Naive B cell (primary cell): ENCODE results near the gene MRFAP1. TPM values are rescaled to one million over a fixed set of nuclear protein-coding genes. Genes with fewer than 3 reads are reported as not detected.

ENCODE experiments used
- ATAC-seq, 2 donors: fragments of 150-1000 bp; cut with Tn5 transposase; 2 replicates each; pipeline ENCODE4 v1.10.0; 2021; ENCODE audit warnings: low read depth in 2 of 2, mild to moderate bottlenecking in 2 of 2, moderate library complexity in 2 of 2
- DNase-seq: peaks from one replicate; pipeline ENCODE4 v3.0.0; 2022
- H3K27ac Mint-ChIP-seq, 6 donors: one replicate each; pipeline ENCODE4 v1.8.0; 2020 to 2022; ENCODE audit warnings: mild to moderate bottlenecking in 6 of 6, mixed read lengths in 6 of 6, moderate library complexity in 5 of 6, inconsistent platforms in 2 of 6
- H3K27me3 Mint-ChIP-seq, 3 donors: one replicate each; pipeline ENCODE4 v1.8.0; 2021 to 2022; ENCODE audit warnings: mixed read lengths in 3 of 3, mild to moderate bottlenecking in 1 of 3
- H3K36me3 Mint-ChIP-seq, 2 donors: one replicate each; pipeline ENCODE4 v1.8.0; 2020 to 2022; ENCODE audit warnings: mixed read lengths in 2 of 2, inconsistent platforms in 1 of 2, mild to moderate bottlenecking in 1 of 2
- H3K4me1 Mint-ChIP-seq, 3 donors: one replicate each; pipeline ENCODE4 v1.8.0; 2020 to 2022; ENCODE audit warnings: mixed read lengths in 3 of 3, inconsistent platforms in 1 of 3, mild to moderate bottlenecking in 1 of 3, moderate library complexity in 1 of 3
- H3K4me3 Mint-ChIP-seq, 8 donors: one replicate each; pipeline ENCODE4 v1.8.0; 2020 to 2022; ENCODE audit warnings: mild to moderate bottlenecking in 8 of 8, mixed read lengths in 8 of 8, moderate library complexity in 8 of 8, inconsistent platforms in 2 of 8
- H3K9me3 Mint-ChIP-seq, 7 donors: one replicate each; pipeline ENCODE4 v1.8.0; 2020 to 2022; ENCODE audit warnings: mixed read lengths in 7 of 7, mild to moderate bottlenecking in 5 of 7, inconsistent platforms in 2 of 7, moderate library complexity in 1 of 7
- polyA plus RNA-seq, 6 donors: library from polyadenylated mRNA; unstranded; fragments of 300-500 nt; fragmentation: Illumina TruSeq; gene quantifications; one replicate each; pipeline ENCODE4 v1.2.3, GENCODE V29; 2021; ENCODE audit warnings: low read depth in 6 of 6

MRFAP1 gene
- polyA plus RNA-seq, 6 donors from 2014 or later = 156 to 214 (median 164) TPM

- H3K4me1 Mint-ChIP-seq = peaks cover 0 to 6% (median 0%) of the 10 kb centered on the region in 3 donors
- no peak overlapping the region for H3K27ac Mint-ChIP-seq
- H3K36me3 Mint-ChIP-seq = peaks cover 42 to 43% of the 10 kb centered on the region in 2 donors
- H3K4me3 Mint-ChIP-seq = no peak overlapping the region
- DNase-seq (no peak), ATAC-seq (no peak)
- H3K27me3 Mint-ChIP-seq = no peaks in the 10 kb centered on the region
- peaks cover 0 to 13% (median 9%) of the 10 kb centered on the region in 7 donors for H3K9me3 Mint-ChIP-seq
These were observed 37.4 kb upstream of the MRFAP1 start for GRCh38 chr4:6603128-6603527.

GRCh38 chr4:6605114-6605513 lies 35.4 kb upstream of the MRFAP1 start:
- H3K36me3 Mint-ChIP-seq = peaks cover 43 to 51% of the 10 kb centered on the region in 2 donors
- ATAC-seq (no peak), DNase-seq (no peak)
- no peaks in the 10 kb centered on the region for H3K27me3 Mint-ChIP-seq
- no peak overlapping the region for H3K27ac Mint-ChIP-seq
- H3K9me3 Mint-ChIP-seq = peaks cover 0 to 13% (median 9%) of the 10 kb centered on the region in 7 donors
- no peak overlapping the region for H3K4me3 Mint-ChIP-seq
- H3K4me1 Mint-ChIP-seq = peaks cover 0 to 6% (median 0%) of the 10 kb centered on the region in 3 donors

- no peak for DNase-seq
- ATAC-seq = no peak
- Mint-ChIP-seq H3K4me3 (no peak overlapping the region), H3K36me3 (peaks cover 43 to 51% of the 10 kb centered on the region in 2 donors), H3K27me3 (no peaks in the 10 kb centered on the region), H3K9me3 (peaks cover 0 to 13% (median 9%) of the 10 kb centered on the region in 7 donors), H3K27ac (peak overlapping the region in 1 of 6 donors; percentile 44), H3K4me1 (peaks cover 0 to 6% (median 0%) of the 10 kb centered on the region in 3 donors)
These were observed 34.9 kb upstream of the MRFAP1 start for GRCh38 chr4:6605605-6606004.

GRCh38 chr4:6606465-6607235 lies 33.8 kb upstream of the MRFAP1 start:
- peaks cover 0 to 6% (median 0%) of the 10 kb centered on the region in 3 donors for H3K4me1 Mint-ChIP-seq
- no peaks in the 10 kb centered on the region for H3K27me3 Mint-ChIP-seq
- H3K36me3 Mint-ChIP-seq = peaks cover 43 to 51% of the 10 kb centered on the region in 2 donors
- H3K9me3 Mint-ChIP-seq = peaks cover 0 to 13% (median 9%) of the 10 kb centered on the region in 7 donors
- ATAC-seq (no peak), DNase-seq (no peak)
- peak overlapping the region in 2 of 6 donors; percentile 44 to 76 for H3K27ac Mint-ChIP-seq
- no peak overlapping the region for H3K4me3 Mint-ChIP-seq

GRCh38 chr4:6607368-6608055 lies 33.0 kb upstream of the MRFAP1 start:
- H3K4me3 Mint-ChIP-seq = no peak overlapping the region
- peaks cover 0 to 11% (median 0%) of the 10 kb centered on the region in 3 donors for H3K4me1 Mint-ChIP-seq
- DNase-seq (no peak), ATAC-seq (no peak)
- no peaks in the 10 kb centered on the region for H3K27me3 Mint-ChIP-seq
- peaks cover 0 to 13% (median 9%) of the 10 kb centered on the region in 7 donors for H3K9me3 Mint-ChIP-seq
- H3K27ac Mint-ChIP-seq = peak overlapping the region in 1 of 6 donors; percentile 38
- H3K36me3 Mint-ChIP-seq = peaks cover 52 to 56% of the 10 kb centered on the region in 2 donors

GRCh38 chr4:6608758-6609414 lies 31.6 kb upstream of the MRFAP1 start:
- peaks cover 0 to 9% (median 0%) of the 10 kb centered on the region in 3 donors for H3K4me1 Mint-ChIP-seq
- ATAC-seq = no peak
- H3K9me3 Mint-ChIP-seq = peaks cover 0 to 10% (median 6%) of the 10 kb centered on the region in 7 donors
- H3K27ac Mint-ChIP-seq = no peak overlapping the region
- no peaks in the 10 kb centered on the region for H3K27me3 Mint-ChIP-seq
- no peak overlapping the region for H3K4me3 Mint-ChIP-seq
- H3K36me3 Mint-ChIP-seq = peaks cover 44 to 56% of the 10 kb centered on the region in 2 donors
- no peak for DNase-seq

GRCh38 chr4:6609415-6610079 lies 30.9 kb upstream of the MRFAP1 start:
- no peaks in the 10 kb centered on the region for H3K27me3 Mint-ChIP-seq

GRCh38 chr4:6610856-6611430 lies 29.5 kb upstream of the MRFAP1 start:
- Mint-ChIP-seq H3K9me3 (peaks cover 0 to 3% (median 0%) of the 10 kb centered on the region in 7 donors), H3K27ac (no peak overlapping the region)

More at GRCh38 chr4:6609415-6610079, 30.9 kb upstream of the MRFAP1 start:
- H3K27ac Mint-ChIP-seq = no peak overlapping the region
- peaks cover 0 to 4% (median 0%) of the 10 kb centered on the region in 3 donors for H3K4me1 Mint-ChIP-seq
- ATAC-seq (no peak), DNase-seq (no peak)
- peak overlapping the region in 1 of 8 donors; percentile 52 for H3K4me3 Mint-ChIP-seq
- peaks cover 0 to 7% (median 4%) of the 10 kb centered on the region in 7 donors for H3K9me3 Mint-ChIP-seq
- H3K36me3 Mint-ChIP-seq = peaks cover 41 to 53% of the 10 kb centered on the region in 2 donors

GRCh38 chr4:6612961-6613675 lies 27.4 kb upstream of the MRFAP1 start:
- peak overlapping the region in 1 of 6 donors; percentile 79 for H3K27ac Mint-ChIP-seq
- H3K4me1 Mint-ChIP-seq = peaks cover 0 to 4% (median 0%) of the 10 kb centered on the region in 3 donors
- DNase-seq = no peak
- no peak for ATAC-seq
- peaks cover 30 to 35% of the 10 kb centered on the region in 2 donors for H3K36me3 Mint-ChIP-seq
- no peak overlapping the region for H3K4me3 Mint-ChIP-seq
- no peaks in the 10 kb centered on the region for H3K27me3 Mint-ChIP-seq
- H3K9me3 Mint-ChIP-seq = peaks cover 0 to 3% (median 0%) of the 10 kb centered on the region in 7 donors

More at GRCh38 chr4:6610856-6611430, 29.5 kb upstream of the MRFAP1 start:
- ATAC-seq = no peak
- Mint-ChIP-seq H3K27me3 (no peaks in the 10 kb centered on the region), H3K4me1 (peaks cover 0 to 4% (median 0%) of the 10 kb centered on the region in 3 donors), H3K36me3 (peaks cover 32 to 39% of the 10 kb centered on the region in 2 donors), H3K4me3 (no peak overlapping the region)
- no peak for DNase-seq

GRCh38 chr4:6613676-6614651 lies 26.5 kb upstream of the MRFAP1 start:
- ATAC-seq (no peak), DNase-seq (no peak)
- no peaks in the 10 kb centered on the region for H3K27me3 Mint-ChIP-seq
- H3K4me1 Mint-ChIP-seq = peaks cover 0 to 8% (median 0%) of the 10 kb centered on the region in 3 donors
- H3K36me3 Mint-ChIP-seq = peaks cover 27 to 38% of the 10 kb centered on the region in 2 donors
- H3K9me3 Mint-ChIP-seq = peaks cover 0 to 3% (median 0%) of the 10 kb centered on the region in 7 donors
- H3K27ac Mint-ChIP-seq = peak overlapping the region in 1 of 6 donors; percentile 54
- H3K4me3 Mint-ChIP-seq = peak overlapping the region in 1 of 8 donors; percentile 48

GRCh38 chr4:6614701-6615230 lies 25.7 kb upstream of the MRFAP1 start:
- Mint-ChIP-seq H3K36me3 (peaks cover 27 to 38% of the 10 kb centered on the region in 2 donors), H3K27me3 (no peaks in the 10 kb centered on the region)

More at GRCh38 chr4:6614701-6615230, 25.7 kb upstream of the MRFAP1 start:
- H3K27ac Mint-ChIP-seq = peak overlapping the region in 1 of 6 donors; percentile 49
- H3K9me3 Mint-ChIP-seq = peaks cover 0 to 3% (median 0%) of the 10 kb centered on the region in 7 donors
- DNase-seq = no peak
- peaks cover 0 to 8% (median 0%) of the 10 kb centered on the region in 3 donors for H3K4me1 Mint-ChIP-seq
- H3K4me3 Mint-ChIP-seq = no peak overlapping the region
- no peak for ATAC-seq
